GM10266 (cell line): ENCODE measurements around the gene BBOX1.
"Not testable (repeated sequence)": the region's sequence is repeated elsewhere in the genome, so short reads cannot be mapped to it uniquely, and the experiment has no call there.

Source experiments
- DNase-seq: peaks from one replicate; pipeline ENCODE4 v3.0.0; 2012; ENCODE audit errors: extremely low spot score
- TF ChIP-seq, protein P1 (sequence below): IDR thresholded peaks from 2 replicates; pipeline ENCODE4 v1.5.1; 2012; ENCODE audit warnings: mild to moderate bottlenecking, low read depth; ENCODE audit not compliant: control insufficient read depth, insufficient read depth; ENCODE audit errors: missing control alignments

Gene BBOX1

DNA sequence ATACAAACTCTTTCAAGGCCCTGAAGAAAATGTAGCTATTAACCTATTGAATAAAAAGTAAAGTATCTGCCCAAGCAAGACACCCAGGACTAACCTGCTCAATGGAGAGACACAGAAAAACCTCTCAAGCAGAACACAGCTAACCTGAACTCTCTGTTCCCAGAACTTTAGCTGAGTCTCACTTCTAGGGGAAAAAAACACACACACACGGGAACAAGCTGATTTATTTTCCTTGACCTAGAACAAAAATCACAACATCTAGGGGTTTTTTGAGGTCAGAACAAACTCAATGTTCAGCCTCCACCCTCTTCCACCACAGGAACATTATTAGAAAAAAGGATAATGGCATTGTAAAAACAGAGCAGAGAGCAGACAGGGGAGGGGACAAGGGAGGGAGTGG is 121.6 kb downstream of the BBOX1 start:
- DNase-seq = no peak
- TF ChIP-seq, protein P1, sequence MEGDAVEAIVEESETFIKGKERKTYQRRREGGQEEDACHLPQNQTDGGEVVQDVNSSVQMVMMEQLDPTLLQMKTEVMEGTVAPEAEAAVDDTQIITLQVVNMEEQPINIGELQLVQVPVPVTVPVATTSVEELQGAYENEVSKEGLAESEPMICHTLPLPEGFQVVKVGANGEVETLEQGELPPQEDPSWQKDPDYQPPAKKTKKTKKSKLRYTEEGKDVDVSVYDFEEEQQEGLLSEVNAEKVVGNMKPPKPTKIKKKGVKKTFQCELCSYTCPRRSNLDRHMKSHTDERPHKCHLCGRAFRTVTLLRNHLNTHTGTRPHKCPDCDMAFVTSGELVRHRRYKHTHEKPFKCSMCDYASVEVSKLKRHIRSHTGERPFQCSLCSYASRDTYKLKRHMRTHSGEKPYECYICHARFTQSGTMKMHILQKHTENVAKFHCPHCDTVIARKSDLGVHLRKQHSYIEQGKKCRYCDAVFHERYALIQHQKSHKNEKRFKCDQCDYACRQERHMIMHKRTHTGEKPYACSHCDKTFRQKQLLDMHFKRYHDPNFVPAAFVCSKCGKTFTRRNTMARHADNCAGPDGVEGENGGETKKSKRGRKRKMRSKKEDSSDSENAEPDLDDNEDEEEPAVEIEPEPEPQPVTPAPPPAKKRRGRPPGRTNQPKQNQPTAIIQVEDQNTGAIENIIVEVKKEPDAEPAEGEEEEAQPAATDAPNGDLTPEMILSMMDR = no peak

DNA sequence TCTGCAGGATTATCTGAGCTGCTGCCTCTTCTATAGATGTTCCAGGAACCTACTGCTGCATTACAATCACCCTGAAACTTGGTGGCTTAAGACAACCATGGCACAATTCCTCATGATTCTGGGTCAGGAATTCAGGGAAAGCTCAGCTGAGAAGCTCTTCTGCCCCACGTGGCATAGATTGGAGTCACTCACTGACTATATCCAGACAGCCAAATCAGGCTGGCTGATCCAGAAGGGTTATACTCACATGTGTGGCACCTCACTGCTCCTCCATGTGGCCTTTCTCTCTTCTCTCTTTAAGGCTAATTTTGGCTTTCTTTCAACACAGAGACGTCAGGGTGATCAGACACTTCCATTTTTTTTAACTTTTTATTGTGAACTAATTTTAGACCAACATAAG is 125.5 kb downstream of the BBOX1 start:
- DNase-seq = no peak
- TF ChIP-seq, protein P1 = no peak

DNA sequence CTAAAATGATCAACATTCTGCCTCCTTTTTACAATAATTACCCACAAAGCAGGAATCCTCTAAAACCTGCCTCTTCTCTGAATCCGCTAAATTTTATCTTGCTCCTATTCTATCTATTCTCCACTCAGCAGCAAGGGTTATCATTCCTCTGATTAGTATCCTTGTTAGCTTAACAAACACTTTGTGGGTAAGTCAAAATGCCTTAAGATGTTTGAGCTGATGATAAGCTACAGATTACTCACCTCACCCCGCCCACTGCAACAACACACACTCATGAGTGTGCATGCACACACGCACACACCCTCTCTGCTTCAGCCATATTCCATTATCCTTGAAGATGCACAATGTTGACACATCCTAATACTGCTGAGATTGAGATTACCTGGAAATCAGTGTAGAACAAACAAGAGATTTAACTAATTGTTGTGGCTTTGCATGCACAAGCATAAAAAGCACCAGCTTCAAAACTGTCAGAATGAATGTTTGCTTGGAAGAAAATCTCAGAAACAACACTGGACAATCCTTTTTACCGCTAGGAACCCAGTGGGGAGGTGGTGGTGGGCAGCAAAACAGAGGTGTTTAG is 130.9 kb downstream of the BBOX1 start:
- TF ChIP-seq, protein P1 = no peak
- no peak for DNase-seq

DNA sequence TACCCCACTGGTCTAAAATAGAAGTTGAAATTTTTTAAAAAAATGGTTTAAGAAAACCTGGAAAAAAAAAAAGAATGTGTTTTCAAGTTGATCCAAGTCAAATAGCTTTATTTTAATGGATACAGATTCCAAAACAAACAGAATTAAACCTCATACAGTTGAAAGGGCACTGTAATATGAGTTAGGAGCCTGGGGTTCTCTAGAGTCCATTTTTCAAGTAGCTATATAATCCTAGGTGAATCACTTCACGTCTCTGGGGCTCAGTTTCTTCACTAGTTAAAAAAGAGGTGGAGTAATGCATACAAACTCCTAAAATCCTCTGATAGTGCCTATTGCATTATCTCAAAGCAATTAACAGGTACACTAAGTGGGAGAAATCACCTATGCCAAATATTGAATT is 132.9 kb downstream of the BBOX1 start:
- TF ChIP-seq, protein P1 = no peak
- no peak for DNase-seq

DNA sequence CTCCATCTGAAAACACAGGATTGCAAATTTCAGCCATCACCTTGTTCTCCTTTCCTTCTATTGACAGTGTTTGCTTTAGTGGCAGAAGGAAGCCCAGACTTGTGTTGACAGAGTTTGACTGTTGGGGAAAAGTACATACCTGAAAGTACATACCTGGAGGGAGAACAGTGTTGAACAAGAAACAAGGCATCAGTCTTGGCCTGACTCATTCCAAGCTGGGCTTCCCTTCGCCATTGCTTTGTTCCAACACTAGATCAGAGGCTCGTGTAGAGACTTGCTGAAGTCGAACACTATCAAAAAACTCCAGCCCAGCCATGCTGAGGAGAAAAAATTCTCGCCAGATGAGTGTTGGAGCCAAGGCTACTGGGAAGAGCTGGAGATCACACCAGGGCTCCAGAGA is 133.4 kb downstream of the BBOX1 start:
- TF ChIP-seq, protein P1 = no peak
- DNase-seq = no peak

DNA sequence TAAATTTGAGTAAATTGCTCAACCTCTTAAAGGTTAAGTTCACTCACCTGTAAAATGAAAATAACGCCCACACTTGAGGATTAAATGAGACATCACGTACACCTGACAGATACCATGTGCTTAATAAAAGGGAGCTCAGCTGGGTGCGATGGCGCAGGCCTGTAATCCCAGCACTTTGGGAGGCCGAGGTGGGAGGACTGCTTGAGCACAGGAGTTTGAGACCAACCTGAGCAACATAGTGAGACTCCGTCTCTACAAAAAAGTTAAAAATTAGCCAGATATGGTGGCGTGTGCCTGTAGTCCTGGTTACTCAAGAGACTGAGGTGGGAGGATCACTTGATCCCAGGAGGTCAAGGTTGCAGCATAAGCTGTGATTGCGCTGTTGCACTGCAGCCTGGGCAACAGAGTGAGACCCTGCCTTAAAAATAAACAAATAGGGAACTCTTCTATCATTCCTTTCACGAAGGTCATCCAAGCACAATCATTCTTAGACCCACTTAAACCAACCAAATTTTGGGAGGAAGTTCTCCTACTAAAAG is 134.1 kb downstream of the BBOX1 start:
- no peak for DNase-seq

DNA sequence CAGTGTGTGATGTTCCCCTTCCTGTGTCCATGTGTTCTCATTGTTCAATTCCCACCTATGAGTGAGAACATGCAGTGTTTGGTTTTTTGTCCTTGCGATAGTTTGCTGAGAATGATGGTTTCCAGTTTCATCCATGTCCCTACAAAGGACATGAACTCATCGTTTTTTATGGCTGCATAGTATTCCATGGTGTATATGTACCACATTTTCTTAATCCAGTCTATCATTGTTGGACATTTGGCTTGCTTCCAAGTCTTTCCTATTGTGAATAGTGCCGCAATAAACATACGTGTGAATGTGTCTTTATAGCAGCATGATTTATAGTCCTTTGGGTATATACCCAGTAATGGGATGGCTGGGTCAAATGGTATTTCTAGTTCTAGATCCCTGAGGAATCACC is 134.9 kb downstream of the BBOX1 start:
- not testable (repeated sequence) for DNase-seq

More for the DNA sequence above, 134.1 kb downstream of the BBOX1 start:
- TF ChIP-seq, protein P1 = no peak
